Neural progenitor cell (in vitro differentiated cells): ENCODE data around the gene FAM118B.

Experiments used
- CTCF ChIP-seq: fragments of 200-600 bp; sonication (generic); IDR thresholded peaks from 2 replicates; pipeline ENCODE4 v1.5.1; 2017; ENCODE audit warnings: antibody characterized with exemption, mild to moderate bottlenecking
- EZH2 ChIP-seq: fragments of 200-600 bp; sonication (generic); IDR thresholded peaks from 2 replicates; pipeline ENCODE4 v1.6.1; 2017; ENCODE audit warnings: antibody characterized with exemption, mild to moderate bottlenecking, moderate library complexity
- EZH2phosphoT487 ChIP-seq: fragments of 200-600 bp; sonication (generic); IDR thresholded peaks from 2 replicates; pipeline ENCODE4 v1.6.1; 2017; ENCODE audit warnings: antibody characterized with exemption

- TF ChIP-seq CTCF (peak; percentile 56), EZH2phosphoT487 (no peak), EZH2 (no peak)
Measured at GRCh38 chr11:126307706-126308105, 96.1 kb downstream of the FAM118B start.
